HTR-8/SVneo (cell line): ENCODE data around the gene STX19.
"Not testable (repeated sequence)": the region's sequence is repeated elsewhere in the genome, so short reads cannot be mapped to it uniquely, and the experiment has no call there.

Source experiments
- DNase-seq: peaks from one replicate; pipeline ENCODE4 v3.0.0; 2011; ENCODE audit warnings: low spot score, mixed read lengths; ENCODE audit not compliant: insufficient read length
- FAIRE-seq: peaks from 2 replicates; lab custom pipeline; 2011; peaks lifted over from hg19 to GRCh38; lab: Jason Lieb, UNC

The STX19 gene

GRCh38 chr3:93983408-93983807, 45.0 kb downstream of the STX19 start:
- DNase-seq (no peak), FAIRE-seq (no peak)

GRCh38 chr3:93981649-93982048, 46.7 kb downstream of the STX19 start:
- DNase-seq (no peak), FAIRE-seq (no peak)

DNA sequence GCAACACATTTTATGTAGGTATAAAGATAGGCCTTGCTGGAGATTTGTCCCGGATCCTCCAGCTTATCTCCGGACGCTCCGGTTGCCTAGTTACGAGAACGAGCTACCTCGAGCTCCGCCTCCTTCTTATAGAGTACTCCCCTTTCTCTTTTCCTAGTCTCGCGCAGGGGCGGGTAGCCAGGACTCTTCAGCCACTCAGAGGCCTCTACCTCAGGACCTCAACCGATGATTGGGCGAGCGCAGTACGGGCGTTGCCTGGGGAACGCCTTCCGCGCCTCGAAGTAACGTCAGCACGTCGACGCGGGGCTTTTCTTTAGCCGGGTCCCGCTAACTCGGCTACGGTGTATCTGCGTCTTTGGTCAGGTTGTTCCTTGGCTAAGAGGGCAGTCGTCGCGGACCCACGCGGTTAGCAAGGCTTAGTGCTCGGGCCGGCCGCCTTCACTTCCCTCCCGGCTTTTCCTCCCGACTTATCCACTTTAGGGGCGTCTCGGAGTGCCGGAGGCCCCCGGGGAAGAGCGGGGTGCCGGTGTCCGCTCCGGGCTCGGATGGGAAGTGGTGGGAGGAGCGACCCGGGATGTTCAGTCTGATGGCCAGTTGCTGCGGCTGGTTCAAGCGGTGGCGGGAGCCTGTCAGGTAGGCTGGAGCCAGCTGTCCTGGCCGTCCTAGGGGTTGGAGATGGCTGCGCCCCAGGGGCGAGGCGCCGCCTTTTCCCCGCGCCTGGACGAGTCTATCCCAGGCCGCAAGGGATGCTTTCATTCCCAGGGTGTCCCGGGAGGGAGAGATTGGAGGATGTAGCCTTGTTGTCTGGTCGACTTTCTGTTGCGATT, 48.3 kb downstream of the STX19 start, which contains the start of gene ARL13B:
Gene ARL13B, plus strand, starts transcription at position 306 of the 827 bp plus-strand sequence. Its CDS starts 269 bp downstream, at position 575.
- DNase-seq (peak; percentile 94), FAIRE-seq (peak; percentile 85)

GRCh38 chr3:93973131-93974126, 55.0 kb downstream of the STX19 start, which contains the start of gene PROS1:
PROS1 (minus strand) TSS chr3:93973896; CDS start chr3:93973749, 147 bp downstream.
- peak; percentile 55 for FAIRE-seq
- DNase-seq: peak; percentile 56

GRCh38 chr3:93969997-93970396, 58.4 kb downstream of the STX19 start:
- DNase-seq: no peak

GRCh38 chr3:93969443-93969842, 59.0 kb downstream of the STX19 start:
- FAIRE-seq (no peak), DNase-seq (peak; percentile 53)

More at GRCh38 chr3:93969997-93970396, 58.4 kb downstream of the STX19 start:
- FAIRE-seq: no peak

GRCh38 chr3:93965106-93965505, 63.3 kb downstream of the STX19 start:
- not testable (repeated sequence) for DNase-seq, FAIRE-seq
